ENCODE measurements around the gene KIAA1217.

The KIAA1217 gene

DNA sequence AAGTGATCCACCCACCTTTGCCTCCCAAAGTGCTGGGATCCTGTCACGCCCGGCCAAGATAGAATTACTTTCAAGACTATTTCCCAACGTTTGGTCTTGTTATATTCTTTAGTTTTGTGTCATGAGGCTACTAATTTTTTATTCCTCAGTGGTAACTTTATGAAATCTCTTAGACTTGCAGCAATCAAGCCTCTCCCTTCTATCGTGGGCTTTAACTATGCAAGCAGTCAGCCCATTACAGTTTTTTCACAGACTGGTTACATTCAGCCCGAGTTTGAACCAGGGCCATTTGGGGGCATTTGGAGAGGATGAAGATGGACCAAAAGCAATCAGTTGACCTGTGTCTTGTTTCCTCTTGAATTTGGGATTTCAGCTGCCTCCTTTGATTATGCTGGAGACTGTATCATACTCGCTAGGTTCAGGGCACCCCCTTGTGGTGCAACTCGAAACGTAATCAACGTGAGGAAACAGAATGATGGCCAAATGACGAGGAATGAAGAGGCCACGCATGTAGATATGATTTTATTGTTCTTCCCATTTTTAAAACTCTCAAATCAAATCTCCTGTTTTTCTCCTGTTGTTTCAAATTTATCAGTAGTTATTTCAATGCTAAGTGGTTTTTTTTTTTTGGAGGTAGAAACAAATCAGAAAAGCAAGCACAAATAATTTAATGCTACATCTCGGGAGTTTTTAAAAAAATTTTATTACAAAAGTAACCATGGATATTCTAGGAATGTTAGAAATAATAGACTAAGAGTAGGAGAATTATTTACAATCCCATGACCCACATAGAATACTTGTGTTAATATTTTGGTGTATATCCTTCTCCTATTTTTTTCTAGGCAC lies 151.6 kb downstream of the KIAA1217 start:
- no peak overlapping the region for H3K4me3 ChIP-seq (ENCODE audit: low read depth, low read length)
- ChIA-PET POLR2A (no interaction called here), CTCF (interaction anchor here (0.9 to 13.4 kb wide), 24 partner anchors 9 to 367 kb away, joined by 3 to 147 read pairs (median 6); partner anchors contain the start of gene KIAA1217)
- no peak for DNase-seq (ENCODE audit: low read depth, low spot score)
- TF ChIP-seq, protein P1, sequence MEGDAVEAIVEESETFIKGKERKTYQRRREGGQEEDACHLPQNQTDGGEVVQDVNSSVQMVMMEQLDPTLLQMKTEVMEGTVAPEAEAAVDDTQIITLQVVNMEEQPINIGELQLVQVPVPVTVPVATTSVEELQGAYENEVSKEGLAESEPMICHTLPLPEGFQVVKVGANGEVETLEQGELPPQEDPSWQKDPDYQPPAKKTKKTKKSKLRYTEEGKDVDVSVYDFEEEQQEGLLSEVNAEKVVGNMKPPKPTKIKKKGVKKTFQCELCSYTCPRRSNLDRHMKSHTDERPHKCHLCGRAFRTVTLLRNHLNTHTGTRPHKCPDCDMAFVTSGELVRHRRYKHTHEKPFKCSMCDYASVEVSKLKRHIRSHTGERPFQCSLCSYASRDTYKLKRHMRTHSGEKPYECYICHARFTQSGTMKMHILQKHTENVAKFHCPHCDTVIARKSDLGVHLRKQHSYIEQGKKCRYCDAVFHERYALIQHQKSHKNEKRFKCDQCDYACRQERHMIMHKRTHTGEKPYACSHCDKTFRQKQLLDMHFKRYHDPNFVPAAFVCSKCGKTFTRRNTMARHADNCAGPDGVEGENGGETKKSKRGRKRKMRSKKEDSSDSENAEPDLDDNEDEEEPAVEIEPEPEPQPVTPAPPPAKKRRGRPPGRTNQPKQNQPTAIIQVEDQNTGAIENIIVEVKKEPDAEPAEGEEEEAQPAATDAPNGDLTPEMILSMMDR (IDR thresholded peaks at IDR 0.05; ENCODE audit: insufficient read depth, low read length, missing control alignments), result peak; percentile 81

DNA sequence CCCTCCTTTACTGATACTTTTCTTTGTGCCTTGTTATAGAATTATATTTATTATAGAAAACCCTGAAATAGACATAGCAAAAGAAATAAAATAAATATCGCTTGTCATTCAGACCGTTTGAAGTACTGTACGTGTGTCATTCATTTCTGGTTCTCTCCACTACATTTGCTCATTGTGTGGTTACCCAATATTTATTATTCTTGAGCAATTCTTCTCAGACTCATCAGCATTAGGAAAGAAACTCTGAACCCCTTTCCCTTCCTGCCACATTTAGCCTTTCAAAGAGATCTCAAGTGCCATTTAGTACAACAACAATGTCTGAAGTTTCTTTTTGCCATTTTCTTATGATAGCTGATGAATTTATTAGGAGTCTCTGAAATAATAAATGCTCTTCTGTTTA lies 154.1 kb downstream of the KIAA1217 start:
- DNase-seq (ENCODE audit: low read depth, low spot score), result no peak
- no peak overlapping the region for H3K4me3 ChIP-seq (ENCODE audit: low read depth, low read length)
- POLR2A ChIA-PET, result no interaction called here
- CTCF ChIA-PET, result interaction anchor here (0.9 to 13.4 kb wide), 12 partner anchors 31 to 369 kb away, joined by 3 to 147 read pairs (median 3); partner anchors contain the start of gene KIAA1217
- TF ChIP-seq, protein P1 (IDR thresholded peaks at IDR 0.05; ENCODE audit: insufficient read depth, low read length, missing control alignments), result no peak

DNA sequence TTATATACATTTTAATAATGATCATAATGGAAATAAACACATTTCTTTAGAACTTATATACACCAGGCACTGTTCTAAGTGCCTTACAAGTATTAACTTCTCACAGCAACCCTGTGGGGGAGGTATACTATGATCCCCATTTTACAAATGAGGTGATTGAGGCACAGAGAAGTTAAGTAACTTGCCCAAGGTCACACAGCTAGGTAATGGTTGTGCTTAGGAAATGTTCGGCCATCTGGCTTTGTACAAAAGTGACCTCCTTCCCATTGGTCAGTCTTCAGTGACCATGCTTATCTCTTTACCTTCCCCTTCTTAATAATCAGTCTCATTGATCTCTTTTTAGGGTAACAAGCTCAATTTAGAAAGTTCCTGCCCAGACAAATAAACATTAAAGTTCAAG lies 158.8 kb downstream of the KIAA1217 start:
- ChIA-PET CTCF (interaction anchor here (0.9 to 9.7 kb wide), 6 partner anchors 11 to 373 kb away, joined by 3 to 74 read pairs (median 4); no protein-coding TSS in a partner anchor), POLR2A (no interaction called here)
- TF ChIP-seq, protein P1 (IDR thresholded peaks at IDR 0.05; ENCODE audit: insufficient read depth, low read length, missing control alignments), result no peak
- no peak for DNase-seq (ENCODE audit: low read depth, low spot score)
- no peak overlapping the region for H3K4me3 ChIP-seq (ENCODE audit: low read depth, low read length)

DNA sequence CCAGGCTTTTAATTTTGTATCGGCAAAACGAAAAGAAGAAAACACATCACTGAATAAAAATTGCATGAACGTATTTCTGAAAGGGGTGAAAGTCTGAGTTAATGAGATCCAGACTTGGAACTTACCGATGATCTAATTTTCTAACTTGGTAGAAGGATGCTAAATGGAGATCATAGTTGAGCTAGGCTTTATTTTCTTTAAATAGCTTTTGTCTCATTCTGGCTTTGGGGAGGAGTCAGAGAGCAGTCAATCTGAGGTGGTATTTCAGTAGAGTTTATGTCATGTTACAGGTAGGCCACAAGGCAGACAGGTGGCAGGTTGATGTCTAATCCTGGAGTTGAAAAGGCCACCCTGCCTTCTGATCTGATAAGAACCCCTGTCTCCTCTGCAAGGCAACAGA lies 161.9 kb downstream of the KIAA1217 start:
- TF ChIP-seq, protein P1 (IDR thresholded peaks at IDR 0.05; ENCODE audit: insufficient read depth, low read length, missing control alignments), result no peak
- ChIA-PET POLR2A (no interaction called here), CTCF (interaction anchor here (1.0 to 9.7 kb wide), 11 partner anchors 9 to 376 kb away, joined by 3 to 74 read pairs (median 5); no protein-coding TSS in a partner anchor)
- no peak for DNase-seq (ENCODE audit: low read depth, low spot score)
- no peak overlapping the region for H3K4me3 ChIP-seq (ENCODE audit: low read depth, low read length)

DNA sequence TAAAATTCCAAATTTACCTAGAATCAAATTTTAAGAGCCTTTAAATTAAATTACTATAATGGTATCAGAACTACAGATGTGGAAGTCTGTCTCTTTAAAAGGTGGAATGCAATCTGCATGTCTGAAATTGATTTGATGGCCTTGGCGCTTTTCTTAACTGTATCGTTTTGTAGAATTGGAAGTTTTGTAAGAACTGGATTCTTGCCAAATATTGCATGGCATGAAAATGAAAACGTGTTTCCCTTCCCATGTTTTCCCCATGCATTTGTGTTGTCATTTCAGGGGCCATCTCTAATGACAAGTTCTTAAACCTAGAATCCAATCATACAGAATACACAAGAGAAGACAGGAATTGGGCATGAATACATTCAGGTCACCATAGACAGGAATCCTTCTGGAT lies 162.5 kb downstream of the KIAA1217 start:
- no peak overlapping the region for H3K4me3 ChIP-seq (ENCODE audit: low read depth, low read length)
- POLR2A ChIA-PET, result no interaction called here
- TF ChIP-seq, protein P1 (IDR thresholded peaks at IDR 0.05; ENCODE audit: insufficient read depth, low read length, missing control alignments), result no peak
- CTCF ChIA-PET, result interaction anchor here (0.8 to 9.7 kb wide), 11 partner anchors 9 to 377 kb away, joined by 3 to 74 read pairs (median 5); no protein-coding TSS in a partner anchor
- no peak for DNase-seq (ENCODE audit: low read depth, low spot score)
